NCI-H146 treated with DMSO at 0.1 percent for 48 hours (cell line): ENCODE results near the gene STAC2.

Experiments used
- DNase-seq: peaks from one replicate; lab custom pipeline; 2025; ENCODE audit not compliant: unreplicated experiment; lab: John Stamatoyannopoulos, UW

STAC2 gene

DNA sequence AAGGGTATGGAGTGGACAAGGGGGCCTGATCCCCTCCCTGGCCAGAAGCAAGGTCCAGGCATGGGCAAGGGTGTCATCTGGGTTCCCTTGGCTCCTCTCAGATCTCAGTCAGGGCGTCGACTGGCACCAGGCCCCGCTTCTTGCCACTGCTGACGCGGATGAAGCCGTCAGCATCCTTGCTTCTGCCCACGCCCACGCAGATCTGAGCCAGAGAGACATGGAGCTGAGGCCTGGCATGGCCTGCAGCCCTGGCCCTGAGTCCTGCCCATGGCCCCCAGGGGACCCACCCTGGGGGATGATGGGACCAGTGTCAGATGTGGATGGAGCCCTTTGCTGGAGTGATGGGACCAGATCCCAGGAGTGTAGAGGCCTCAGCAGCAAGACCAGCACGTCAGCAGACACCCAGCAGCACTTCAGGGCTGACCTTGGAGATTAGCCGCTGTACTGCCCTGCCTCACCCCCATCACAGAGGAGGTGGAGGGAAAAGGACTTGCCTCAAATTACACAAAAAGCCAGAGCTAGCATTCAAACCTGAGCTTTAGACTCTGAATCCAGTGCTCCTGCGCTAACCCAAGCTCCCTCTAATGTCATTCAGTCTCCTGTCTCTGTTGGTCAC lies 13.4 kb downstream of the STAC2 start:
- DNase-seq: no peak

DNA sequence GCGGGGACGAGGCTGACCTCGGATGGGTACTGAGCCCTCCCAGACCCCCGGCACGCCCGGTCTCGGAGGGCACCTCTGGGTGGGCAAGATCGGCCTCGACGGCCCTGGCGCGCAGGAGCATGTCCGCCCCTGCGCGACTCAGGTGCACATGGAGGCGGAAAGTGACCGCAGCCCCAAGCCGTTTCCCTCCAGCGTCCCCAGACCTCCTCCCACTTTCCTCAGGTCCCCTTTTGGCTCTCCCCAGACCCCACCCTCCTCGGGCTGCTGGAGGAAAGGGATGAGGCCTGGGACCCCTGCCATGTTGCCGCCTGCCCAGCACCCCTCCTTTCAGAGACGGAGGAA lies 15.7 kb downstream of the STAC2 start:
- no peak for DNase-seq

DNA sequence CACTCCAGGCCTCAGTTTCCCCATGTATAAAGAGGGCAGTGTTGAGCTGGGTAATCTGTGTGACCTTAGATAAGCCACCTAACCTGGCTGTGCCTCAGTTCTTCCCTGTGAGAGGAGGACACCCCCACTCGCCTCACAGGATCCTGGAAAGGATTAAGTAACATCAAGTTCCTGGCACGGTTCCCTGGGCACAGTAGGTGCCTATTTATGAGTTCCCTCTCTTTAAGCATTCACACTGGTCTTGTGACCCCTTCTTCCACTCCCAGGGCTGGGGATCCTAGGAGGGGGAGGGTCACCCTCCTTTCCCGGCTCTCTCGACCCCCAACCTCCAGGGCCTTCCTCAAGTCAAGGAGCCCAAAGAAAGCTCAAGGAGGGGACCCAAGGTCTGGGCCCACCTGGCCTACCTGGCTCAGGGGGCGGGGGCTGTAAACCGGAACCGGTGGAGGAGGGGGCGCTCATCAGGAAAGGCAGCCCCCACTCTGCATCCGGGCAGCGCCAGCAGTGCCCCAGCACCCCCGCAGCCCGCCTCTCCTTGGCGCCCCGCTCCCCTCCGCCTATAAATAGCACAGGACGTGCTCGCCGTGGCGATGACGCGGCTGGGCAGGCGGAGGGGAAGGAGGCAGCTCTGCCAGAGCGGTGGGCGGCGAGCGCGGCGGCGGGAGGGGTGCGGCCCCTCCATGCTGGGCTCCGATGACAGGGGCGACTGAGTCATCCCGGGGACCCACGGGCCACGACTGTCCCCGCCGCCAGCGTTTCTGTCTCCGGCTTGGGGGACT lies 16.2 kb downstream of the STAC2 start:
- DNase-seq: no peak

DNA sequence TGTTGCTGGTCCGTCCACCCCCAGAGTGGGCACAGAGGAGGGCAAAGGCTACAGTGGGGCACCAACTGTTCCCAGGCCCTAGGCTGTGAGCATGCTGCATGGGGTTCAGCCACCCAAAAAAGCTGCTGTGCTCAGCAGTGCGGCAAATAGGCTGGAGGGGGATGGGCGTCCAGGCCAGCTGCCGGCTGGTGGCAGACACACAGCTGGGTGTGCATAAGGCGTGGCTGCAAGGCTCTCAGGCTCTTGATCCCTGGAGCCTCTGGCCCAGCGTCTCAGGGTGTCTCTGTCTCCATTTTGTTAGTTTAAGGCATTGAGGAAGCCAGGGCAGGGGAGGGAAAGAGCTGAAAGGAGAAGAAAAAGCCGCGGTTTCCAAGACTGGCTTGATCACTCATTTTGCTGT lies 16.9 kb downstream of the STAC2 start:
- DNase-seq: no peak

DNA sequence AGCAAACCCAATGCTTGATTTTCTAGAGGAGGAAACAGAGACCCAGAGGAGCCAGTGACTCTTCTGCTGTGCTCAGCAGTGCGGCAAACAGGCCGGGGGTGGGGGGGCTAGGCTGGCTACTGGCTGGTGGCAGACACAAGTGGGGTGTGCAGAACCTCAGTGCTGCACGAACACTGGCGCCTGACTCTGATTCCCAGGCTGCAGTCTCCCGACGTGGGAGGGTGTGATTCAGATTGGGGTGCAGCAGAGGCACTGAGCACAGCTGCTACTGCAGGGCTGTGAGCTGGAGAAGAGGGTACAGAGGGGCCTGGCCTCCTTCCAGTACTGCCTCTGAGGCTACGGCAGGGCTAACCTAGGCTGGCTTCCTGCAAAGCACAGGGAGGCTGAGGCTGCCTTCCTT lies 17.6 kb downstream of the STAC2 start:
- no peak for DNase-seq

DNA sequence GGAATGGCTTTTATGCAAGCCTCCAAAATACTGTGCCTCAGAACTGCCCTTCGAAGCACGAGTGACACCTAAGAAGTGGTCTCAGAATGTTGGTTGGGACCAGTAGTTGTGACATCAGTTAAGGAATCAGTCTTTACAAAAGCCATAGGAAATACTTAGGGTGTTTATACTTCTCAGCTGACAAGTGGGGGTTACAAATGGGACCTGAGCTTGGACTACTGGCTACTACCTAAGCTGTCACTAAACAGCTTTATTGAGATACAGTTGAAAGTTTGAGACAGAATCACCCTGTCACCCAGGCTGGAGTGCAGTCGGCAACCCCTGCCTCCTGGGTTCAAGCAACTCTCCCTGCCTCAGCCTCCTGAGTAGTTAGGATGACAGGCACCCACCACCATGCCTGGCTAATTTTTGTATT lies 20.6 kb downstream of the STAC2 start:
- DNase-seq: no peak

DNA sequence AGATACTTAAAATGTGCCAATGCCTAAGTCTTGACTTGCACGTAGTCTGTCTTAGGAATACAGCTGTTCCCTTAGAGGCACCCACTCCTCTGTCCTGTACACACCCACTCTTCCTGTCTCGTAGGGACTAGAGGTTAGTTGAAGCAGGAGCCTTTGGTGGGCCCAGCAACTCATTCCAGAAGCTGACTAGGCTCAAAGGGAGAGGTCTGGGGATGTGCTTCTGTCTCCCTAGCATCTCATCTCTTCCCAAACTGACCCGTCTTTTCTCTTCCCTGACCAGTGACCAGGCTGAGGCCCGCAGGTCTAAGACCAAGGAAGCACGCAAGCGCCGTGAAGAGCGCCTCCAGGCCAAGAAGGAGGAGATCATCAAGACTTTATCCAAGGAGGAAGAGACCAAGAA lies 21.5 kb downstream of the STAC2 start:
- no peak for DNase-seq

DNA sequence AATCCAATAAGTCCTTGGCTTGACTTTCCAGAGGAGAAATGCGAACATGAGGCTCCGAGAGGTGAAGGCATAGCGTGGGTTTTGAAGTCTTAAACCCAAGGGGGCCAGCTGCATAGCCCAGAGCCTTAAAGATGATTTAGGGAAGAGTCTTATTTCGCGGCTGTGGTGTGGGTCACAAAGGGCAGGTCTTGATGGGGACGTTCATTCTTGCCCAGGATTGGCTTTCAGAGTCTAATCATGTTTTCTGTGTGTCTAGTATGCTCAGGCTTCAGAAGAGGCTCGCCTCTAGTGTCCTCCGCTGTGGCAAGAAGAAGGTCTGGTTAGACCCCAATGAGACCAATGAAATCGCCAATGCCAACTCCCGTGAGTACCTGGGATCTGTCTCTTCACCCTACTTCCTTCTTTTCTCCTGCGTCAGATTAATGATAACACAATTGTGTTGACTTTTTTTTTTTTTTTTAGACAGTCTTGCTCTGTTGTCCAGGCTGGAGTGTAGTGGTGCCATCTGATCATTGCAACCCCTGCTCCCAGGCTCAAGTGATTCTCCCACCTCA lies 24.7 kb downstream of the STAC2 start:
- DNase-seq: no peak

DNA sequence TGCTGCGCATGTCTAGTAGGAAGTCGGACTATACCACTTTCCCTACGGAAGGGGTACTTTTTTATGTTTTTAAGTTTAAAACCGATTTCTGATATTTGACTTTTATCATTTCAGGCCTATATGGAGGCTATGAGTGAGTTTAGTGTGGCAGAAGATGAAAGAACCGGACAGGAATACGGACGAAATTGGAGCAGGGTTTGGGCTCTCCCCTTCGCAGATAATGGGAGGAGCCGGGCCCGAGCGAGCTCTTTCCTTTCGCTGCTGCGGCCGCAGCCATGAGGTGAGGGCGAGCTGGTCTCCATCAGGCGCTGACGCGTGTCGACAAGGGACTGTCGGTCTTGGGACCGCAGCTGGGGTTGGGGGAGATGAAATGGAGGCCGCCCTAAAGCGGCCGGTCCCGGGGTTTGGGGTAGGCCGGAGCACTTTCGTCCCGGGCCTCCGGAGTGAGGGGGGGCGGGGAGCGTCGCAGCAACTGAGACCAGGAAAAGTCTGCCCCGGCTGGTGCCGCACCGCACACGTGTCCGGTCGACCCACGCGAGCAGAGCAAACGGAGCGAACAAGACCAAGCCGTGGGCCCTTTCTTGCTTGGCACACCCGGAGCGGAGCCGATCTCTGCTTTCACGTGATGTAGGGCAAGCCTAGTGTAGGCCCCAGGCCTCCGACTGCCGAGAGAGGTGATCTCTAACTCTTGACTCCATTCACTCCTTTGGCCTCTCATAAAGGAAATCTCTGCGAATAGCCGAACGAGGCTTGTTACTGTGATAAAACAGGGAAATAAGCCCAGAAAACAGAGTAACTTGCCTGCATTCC lies 25.5 kb downstream of the STAC2 start, which contains the start of gene RPL19:
Gene RPL19, plus strand, starts transcription at position 214 of the 810 bp plus-strand sequence. Its CDS starts 62 bp downstream, at position 276.
- no peak for DNase-seq

DNA sequence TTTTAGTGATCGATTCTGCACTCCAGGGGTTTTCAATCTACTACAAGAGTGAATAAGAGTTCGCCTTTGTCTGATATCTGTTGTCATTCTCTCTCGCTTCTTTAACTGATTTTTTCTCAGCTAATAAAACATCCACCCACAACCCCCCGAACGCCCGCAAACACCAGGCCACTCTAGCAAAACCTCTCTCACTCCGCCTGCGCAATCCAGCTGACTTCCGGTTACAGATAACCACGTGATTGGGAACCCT lies 26.0 kb downstream of the STAC2 start:
- peak; percentile 95 for DNase-seq

DNA sequence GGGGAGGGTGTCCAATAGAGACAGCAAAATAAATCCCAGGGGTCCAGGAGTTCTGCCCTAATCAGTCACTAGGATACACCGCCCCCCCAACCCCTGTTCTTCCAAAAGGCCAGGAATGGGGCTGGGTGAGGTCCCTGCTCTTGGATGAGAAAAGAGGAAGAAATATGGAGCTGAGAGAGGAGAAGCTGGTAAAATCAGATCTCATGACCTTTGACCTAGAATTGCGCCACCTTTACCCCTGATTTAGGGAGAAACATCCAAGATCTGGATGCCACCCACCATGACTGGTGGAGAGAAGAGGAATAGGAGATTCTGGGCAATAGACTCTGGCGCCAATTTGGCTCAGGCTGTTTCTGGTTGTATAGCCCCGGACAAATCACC lies 27.6 kb downstream of the STAC2 start:
- no peak for DNase-seq

DNA sequence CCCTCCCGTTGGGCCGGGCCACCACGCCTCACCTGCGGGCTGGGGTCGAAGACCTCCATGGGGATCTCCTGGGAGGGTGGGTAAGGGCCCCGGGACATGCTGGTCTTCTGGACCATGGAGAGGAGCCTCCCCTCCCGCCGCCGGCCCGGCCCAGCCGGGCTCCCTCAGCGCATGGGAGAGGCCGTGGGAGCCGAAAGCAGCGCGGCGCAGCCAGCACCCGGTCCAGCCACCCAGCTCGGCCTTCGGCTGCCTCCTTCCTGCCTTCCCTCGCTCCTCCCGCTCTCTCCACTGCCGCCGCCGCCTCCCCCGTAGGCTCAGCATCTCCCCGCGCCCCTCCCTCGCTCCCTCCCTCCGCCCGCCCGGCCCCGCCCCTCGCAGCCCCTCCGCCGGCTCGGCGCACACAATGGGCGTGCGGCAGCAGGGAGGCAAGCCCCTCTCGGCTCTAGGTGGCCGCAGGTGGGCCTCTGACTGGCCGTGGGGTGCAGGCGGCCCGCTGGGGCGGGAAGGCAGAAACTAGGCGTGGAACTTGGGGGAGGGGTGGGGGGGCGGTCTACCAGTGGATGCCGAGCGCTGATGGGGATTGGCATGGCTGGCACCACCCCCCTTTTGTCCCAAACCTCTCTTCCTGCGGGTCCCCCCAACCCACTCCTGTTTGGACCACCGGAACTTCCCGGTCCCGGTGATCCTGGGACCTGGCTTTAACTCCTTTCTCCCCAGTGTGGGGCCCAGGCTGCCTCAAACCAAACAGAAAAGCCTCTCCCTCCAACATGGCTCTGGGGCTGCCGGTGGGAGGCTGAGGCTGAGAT lies 28.2 kb downstream of the STAC2 start, which contains the start of gene CACNB1:
Gene CACNB1, minus strand, starts transcription at position 290 of the 806 bp plus-strand sequence. Its CDS starts 174 bp downstream, at position 116.
- DNase-seq: peak; percentile 72

DNA sequence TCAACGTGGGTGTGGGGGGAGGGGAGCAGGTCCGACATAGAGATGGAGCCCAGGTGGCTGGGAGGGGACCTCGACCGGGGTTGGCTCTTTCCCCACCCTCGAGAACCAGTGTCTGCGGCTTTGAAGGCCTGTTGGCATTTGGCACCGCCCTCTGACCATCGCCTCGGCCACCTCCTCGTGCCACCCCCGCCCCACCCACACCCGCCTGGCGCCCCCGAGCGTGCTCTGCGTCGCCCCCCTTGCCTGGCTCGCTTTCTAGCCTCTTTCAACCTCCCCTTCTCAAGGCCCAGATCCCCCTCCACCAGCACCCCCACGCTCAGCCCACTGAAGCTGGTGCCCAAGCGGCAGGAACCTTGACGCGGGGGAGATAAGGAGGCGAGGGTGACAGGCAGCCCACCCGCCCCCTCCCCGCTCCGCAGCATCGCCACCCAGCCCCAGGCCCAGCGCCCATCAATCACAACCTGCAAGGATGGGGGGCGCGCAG lies 28.9 kb downstream of the STAC2 start:
- DNase-seq: no peak

DNA sequence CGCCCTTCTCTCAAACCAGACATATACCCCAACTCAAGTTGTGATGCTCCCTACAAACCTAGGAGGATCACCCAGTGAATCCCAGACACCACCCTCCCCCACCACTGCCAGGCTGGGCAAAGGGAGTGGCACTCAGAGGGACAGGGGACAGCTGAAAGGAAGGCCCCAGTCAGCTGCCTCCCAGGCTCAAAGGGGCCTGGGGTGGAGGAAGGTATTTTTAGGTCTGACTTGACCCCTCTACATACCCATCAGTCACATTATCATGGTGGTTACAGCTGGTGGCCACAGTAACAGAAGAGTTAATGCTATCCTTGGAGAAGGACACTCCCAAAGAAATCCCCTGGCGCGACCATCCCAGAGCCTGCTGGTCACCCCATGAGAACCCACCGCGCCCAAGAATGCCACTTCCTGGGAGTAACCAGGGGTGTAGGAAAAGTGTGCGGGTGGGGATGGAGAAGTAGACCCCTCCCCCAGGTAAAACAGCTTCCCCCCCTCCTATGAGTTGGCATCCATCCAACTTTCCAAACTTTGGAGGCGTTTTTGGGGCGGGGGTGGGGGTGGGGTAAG lies 29.4 kb downstream of the STAC2 start:
- no peak for DNase-seq

DNA sequence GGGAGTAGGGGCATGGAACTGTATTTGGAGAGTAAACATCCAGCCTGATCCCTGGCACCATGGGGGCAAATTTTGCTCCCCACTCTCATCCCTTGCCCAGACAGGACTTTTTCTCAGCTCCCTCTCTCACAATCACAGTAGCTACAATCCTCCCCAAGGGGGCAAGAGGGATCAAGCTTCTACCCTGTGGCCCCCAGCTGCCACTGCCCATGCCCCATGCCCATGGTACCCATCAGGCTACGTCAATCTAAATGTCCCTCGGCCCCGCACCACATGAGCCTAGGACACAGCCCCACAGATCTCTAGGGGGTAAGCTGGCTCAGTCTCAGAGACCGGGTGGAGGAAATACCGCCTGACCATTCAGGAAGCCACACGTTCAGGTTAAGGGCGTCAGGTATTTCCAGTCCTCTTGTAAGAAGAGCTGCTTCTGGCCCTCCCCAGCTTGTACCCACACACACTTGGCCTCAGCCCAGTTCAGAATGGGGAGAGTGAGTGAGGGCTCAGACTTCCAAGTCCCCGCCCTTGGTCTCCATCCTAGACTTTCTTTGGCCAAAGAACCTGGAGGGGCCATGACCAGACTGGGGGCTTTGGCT lies 30.1 kb downstream of the STAC2 start:
- no peak for DNase-seq

DNA sequence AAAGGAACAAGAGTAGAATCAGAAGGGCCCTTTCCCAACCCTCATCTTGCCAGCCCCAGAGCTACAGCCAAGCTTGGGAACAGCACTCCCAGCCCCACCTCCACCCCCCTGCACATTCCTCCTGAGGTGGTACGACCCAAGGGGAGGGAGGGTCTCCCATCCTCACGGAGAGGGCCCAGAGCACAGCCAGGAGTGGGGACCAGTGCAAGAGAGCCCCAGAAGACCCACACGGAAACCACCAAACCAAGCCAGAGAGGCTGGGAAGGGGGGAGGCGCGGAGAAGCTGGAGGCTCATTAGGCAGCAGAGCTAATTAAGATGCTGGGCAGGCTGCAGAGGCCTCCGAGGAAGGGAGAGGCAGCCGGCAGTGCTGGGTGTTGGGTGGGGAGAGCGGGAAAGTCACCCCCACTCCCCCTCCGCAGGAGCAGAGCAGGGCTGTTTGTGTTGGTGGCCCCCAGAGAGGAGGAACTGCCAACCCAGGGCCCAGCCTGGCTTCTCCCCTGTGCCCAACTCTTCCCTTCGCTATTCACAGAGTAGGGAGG lies 30.7 kb downstream of the STAC2 start:
- no peak for DNase-seq

DNA sequence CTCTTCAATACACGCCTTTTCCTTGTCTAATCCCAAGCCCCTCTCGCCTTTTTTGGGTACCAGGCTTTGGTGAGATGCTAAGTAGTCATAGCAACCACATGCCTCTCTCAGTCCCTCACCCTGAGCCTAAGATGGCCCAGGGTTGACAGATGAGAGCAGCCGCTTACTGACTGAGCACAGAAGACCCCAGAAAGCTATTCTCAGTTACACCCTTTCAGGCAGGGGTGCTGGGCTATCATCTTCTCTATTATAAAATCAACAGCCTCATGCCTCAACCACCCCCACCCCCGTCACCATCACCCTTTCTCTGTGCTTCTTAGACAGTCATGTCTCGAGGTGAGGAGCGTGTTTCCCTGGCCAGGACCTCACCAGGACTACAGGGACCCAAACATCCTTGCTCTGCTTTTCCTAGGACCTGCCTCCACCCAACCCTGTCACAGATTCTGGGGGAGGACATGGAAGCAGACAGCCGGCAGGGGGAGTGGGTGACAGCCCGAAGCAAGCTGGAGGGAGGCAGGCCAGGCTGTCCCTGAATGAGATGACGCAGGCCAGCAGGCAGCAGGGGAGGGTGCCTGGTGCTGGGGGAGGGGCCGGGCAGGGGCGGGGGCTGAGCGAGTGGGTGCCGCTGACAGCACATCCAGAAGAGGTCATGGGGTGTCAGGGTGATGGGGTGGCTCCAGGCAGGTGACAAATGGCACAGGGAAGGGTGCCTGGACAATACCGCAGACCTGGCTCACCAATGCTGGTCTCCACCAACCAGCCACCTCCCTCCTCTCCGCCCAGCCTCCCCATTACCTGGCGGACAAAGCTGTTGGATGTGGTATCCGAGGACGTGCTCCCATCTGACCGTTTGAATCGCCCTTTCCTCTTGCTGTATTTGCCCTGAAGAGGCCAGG lies 31.4 kb downstream of the STAC2 start:
- DNase-seq: no peak

DNA sequence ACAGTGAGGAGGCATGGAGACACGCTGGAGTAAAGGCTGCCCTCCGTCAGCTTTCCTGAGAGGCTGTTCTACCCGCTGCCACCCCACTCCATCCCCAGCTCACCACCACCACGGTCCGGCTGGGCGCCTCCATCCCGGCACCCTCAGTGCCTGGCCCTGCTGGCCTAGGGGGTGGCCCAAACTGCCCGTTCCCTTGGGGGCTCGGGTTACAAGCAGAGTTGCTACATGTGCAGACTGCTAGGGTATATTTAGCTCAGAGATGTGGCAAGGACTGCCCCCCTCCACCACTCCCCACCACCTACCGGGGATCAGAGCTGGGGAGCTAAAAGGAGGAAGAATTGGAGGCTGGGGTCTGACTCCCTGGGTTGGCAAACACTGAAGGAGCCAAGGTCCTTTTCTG lies 32.4 kb downstream of the STAC2 start:
- no peak for DNase-seq

DNA sequence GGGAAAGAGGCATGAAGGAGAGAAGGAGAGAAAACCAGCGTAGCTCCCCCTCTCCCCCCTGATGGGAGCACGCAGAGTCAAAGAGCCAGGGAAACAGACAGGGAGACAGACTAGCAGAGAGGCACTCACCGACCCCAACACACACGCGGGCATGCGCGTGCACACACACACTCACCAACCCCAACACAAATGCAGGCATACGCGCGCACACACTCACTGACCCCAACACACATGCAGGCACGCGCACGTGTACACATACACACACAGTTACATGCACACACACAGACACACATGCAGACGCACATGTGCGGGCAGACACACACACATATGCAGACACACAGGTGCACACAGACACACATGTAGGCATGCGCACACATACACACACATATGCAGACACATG lies 32.8 kb downstream of the STAC2 start:
- DNase-seq: no peak
